SKM-1 (cell line): ENCODE results near the gene MOSPD3.
"Not testable (repeated sequence)": the region's sequence is repeated elsewhere in the genome, so short reads cannot be mapped to it uniquely, and the experiment has no call there.

Experiments used
- DNase-seq: peaks from one replicate; lab custom pipeline; 2025; ENCODE audit not compliant: unreplicated experiment; lab: John Stamatoyannopoulos, UW

Gene MOSPD3

GRCh38 chr7:100611983-100612729, at the start of gene MOSPD3:
TSS of gene MOSPD3 (plus strand) at chr7:100612540. CDS start at chr7:100612792, 252 bp downstream.
- peak; percentile 97 for DNase-seq

DNA sequence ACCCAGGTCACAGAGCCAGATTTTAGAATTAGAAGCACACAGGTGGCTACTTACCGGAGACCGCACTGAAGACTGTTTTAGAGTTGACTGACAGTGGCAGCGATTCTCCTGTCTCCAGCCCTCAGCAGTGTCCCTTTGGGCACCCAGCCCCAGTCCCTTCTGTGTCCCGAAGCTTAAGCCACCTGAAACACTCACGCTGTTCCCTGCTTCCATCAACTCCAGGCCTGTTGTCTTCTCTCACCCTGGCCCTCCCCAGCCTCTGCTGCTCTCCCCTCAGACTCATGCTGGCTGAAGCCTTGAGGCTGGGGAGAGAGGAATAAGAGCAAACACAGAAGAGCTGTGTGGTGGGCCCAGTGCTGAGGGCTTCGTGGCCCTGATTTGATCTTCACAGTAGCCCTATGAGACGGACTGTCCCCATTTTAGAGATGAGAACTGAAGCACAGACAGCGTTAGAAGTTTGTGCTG, 49.2 kb upstream of the MOSPD3 start:
- no peak for DNase-seq

DNA sequence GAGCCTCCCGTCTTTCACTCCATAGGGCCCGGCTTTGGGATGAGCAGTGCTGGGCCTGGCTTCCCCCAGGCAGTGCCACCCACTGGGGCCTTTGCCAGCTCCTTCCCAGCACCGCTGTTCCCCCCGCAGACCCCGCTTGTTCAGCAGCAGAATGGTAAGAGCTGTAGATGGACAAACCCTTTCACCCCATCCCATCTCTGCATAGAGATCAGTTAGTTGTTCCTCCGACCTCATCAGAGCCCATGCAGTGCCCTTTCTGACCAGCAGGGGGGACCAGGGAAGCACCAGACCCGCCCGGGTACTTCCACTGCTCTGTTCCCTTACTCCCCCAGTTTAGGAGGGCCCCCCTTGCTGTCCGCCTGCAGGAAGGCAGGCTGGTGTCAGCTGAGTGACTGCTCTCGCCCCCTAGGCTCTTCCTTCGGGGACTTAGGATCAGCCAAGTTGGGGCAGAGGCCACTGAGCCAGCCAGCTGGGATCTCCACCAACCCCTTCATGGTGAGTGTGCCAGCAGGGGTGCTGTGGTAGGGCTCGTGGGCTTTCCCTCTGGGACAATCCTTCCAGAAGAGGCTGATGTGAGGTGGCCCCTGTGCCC, 48.4 kb upstream of the MOSPD3 start:
- DNase-seq = peak; percentile 27

DNA sequence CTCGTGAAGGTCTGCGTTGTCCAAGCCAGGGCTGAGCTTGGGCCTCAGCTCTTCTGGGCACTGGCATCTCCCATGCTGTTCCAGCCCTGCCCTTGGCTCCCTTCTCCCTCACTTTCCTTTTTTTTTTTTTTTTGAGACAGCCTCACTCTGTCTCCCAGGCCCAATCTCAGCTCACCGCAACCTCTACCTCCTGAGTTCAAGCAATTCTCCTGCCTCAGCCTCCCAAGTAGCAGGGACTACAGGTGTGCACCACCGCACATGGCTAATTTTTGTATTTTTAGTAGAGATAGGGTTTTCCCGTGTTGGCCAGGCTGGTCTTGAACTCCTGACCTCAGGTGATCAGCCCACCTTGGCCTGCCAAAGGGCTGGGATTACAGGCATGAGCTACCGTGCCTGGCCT, 47.9 kb upstream of the MOSPD3 start:
- not testable (repeated sequence) for DNase-seq

DNA sequence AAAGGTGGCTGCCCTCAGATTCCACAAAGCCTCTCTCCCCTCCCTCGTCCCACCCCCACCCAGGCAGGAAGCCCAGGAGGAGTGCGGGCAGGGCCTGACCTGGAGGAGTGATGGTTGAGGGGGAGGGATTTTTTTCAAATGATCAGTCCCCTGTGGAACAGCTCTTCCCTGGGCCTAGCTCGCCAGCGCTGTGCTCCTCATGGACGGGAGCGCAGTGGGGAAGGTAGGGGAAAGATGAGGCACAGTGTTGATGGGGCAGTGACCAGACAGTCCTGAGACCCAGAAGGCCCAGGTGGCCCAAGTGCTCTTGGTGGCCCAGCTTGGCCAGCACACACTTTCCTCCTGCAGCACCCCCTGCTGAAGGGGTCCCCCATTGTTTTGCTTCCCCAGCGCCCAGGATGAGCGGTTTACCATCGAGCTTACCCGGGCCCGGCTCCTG, 47.2 kb upstream of the MOSPD3 start:
- DNase-seq = no peak

- DNase-seq = no peak
These were observed 46.3 kb upstream of the MOSPD3 start for GRCh38 chr7:100566018-100566531.

GRCh38 chr7:100567031-100567730, 45.2 kb upstream of the MOSPD3 start:
- DNase-seq = no peak

DNA sequence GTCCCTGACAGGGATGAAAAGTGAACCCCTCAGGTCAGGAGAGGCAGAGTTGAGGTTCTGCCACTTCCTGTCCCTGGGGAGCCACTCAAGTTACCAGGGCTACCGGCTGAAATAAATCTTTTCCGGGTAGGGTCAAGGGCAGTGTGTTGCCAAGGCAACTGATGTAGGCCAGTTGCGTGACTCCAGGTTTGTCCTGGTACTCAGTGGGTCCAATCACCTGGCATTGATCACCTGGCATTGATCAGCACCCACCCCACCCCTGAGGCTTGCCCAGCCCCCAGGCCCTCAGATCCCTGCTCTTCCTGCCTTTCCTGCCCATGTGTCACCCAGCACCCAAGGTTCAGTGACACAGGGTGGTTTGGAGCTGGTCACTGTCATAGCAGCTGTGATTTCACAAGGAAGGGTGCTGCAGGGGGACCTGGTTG, 44.6 kb upstream of the MOSPD3 start:
- no peak for DNase-seq

DNA sequence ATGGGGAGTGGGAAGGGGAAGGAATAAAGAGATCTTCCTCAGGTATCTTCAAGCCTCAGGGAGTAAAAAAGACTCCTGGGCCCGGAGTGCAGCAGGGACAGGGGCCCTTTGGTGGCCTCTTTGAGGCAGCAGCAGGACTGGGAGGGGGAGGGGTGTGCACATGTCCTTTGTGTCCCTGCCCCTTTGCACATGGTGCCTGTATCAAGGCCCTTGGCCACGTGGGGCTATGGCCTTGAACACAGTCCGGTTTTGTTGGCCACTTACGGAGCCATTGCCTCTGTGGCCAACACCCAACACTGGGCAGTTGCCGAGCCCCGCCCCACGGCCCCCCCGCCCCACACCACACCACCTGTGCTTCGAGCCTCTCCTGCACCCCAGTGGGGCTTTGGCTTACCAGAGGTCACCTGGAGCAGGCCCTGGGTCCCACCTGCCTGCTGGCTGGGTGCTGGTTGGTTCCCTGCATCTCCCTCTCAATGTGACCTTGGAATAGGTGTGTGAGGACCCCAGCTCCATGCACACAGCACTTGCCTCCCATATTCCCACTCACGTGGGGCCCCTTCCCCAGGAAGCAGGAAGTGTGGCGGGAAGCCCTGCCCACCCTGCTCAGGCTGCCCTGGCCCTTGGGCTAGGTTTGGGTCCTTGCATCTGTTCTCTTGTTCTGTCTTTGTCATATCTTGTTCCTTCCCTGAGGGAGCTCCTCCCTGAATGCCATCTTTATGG, 44.0 kb upstream of the MOSPD3 start:
- no peak for DNase-seq

DNA sequence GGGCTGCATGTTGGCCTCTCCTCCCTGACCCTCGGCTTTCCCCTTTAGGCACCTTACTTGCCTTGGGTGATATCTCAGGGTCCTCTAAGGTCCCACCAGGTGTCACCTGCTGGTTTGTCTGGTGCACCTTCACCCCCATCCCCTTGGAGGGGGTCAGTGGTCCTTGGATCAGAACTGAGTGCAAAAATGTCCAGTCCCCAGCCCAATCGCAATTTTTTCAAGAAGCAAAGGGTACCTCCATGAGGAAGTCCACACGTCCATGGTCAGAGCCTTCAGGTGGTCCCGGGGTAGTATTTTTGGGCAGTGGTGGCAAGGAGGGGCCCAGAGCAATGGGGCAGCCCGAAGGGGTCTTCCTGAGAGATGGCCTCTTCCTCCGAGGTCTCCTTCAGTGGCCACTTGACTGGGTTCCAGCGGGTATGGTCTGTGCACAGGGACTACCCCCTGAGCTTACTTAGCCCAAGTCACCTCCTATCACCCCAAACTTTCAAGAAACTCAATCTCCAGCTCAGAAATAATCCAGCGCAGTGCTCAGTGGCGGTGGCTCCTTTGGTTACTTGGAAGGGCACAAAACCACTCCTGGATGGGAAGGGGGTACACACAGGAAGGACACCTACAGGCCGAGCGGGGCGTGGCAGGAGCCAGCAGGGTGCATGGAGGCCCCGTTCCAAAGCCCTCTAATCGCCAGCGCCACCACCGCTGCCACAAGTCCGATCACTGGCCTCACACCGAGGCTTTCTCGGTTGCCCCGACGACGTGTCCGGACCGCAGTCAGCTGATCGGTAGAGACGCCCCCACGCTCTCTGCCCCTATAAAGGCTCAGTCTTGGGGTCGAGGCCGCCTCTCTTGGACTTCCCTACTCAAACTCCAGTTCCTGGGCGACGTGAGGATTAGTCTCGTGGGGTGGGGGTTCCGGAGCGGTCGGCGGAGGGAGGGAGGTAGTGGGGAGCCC, 43.2 kb upstream of the MOSPD3 start:
- DNase-seq = no peak

DNA sequence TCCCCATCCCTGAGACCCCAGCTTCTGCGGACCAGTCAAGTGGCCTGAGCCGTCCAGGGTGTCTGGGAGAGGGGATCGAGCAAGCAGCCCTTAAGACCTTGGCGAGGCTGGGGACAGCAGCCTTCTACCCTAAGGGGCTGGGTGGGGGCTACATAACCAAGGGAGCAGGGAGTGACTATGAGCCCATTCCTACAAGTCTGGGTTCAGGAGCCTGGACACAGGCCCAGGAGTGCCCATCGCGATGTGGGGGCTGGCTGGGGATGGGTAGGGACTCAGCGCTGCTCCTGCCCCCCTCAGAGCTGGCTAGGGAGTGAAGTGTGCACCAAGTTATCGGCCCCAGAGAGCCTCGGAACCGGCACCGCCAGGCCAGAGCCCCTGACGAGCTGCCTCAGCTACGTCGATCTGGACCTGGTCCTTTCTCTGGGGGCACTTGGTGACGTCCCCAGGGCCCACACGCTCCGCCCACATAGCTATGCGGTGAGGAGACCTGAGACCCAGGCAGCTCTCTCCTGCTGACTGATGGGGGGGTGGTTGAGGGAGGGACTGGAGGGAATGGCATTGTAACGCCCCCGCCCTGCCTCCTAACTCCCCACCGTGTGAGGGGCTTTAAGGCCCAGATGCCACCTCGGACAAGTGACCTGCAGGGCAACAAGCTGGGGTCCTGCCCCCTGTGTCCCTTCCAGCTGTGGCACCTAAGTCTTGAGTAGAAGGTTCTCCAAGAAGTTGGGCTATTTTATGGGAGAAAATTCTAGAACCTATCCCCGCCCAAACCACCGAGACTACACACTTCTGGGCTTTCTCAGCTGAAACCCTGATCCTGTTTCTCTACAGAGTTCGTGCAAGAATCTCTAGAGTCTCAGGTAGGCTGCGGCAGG, 41.1 kb upstream of the MOSPD3 start:
- DNase-seq = no peak

DNA sequence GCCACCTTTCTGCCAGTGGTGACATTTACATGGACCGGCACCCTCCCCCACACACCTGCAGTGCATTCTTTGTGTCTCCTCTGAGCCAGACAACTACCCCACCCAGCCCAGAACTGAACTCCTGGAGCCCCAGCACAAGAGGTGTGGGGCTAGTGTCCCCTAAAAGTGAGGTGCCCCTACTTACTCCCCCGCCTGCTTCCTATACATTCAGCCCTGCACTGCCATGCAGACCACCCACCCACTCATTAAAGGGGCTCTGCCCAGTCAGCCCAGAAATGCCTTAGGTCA, 40.6 kb upstream of the MOSPD3 start:
- no peak for DNase-seq

DNA sequence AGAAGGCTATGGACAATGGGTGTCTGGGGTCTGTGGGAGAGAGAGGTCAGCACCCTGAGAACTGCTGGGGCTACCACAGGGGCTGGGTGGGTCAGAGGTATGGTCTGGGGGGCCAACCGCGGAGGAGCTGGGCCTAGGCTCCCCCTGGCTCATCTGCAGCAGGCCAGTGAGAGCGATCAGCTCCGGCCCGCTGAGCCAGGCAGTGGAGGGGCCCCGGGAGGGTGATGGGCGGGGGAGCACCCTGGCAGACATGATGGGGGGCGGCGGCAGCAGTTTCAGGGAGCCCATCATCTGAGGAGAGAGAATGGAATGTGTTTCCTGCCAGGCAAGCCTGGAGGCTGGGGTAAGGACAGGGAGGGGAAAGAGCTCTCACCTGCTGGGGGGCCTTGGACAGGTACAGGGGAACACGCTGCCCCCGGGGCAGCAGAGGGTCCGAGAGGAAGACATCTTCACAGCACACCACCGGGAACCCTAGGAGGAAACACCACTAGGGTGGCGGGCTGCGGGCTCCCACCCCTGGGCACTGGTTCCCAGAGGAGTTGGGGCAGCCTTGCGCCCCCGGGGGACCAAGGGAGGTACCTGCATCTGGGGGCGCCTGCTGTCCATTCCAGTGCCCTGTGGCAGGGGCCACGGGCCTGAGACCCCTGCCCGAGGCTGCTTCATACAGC, 39.9 kb upstream of the MOSPD3 start:
- no peak for DNase-seq

DNA sequence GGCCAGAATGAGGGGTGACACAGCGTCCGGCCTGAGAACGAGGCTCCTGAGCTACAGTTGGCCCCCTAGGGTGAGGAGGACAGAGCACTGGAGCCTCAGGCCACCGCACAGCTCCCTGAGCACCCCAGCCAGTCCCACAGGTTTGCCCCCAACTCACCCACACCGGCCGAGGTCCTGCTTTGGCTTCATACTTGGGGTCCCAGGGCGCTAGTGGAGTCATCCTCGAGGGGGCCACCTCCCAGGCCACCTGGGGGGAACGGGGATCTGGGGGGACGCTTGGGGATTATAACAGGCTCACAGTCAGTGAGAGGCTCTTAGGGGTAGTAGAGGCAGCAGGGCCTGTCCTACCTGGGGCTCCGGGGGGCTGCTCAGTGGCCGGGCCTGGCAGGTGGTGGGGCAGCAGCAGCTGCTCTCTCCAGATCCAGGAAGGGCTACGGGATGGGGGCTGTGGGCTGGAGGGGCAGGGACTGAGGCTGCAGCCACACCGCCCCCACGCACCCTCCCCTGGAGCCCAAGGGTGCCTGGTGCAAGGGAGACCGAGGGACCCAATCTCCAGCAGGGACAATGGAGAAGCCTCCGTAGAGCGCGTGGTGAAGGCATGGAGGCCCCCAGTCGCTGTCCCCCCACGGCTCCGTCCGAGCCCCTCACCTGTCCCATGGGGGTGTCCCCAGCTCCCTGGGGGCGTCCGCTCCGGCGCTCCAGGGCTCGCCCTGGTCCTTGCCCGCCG, 39.2 kb upstream of the MOSPD3 start:
- DNase-seq = no peak

DNA sequence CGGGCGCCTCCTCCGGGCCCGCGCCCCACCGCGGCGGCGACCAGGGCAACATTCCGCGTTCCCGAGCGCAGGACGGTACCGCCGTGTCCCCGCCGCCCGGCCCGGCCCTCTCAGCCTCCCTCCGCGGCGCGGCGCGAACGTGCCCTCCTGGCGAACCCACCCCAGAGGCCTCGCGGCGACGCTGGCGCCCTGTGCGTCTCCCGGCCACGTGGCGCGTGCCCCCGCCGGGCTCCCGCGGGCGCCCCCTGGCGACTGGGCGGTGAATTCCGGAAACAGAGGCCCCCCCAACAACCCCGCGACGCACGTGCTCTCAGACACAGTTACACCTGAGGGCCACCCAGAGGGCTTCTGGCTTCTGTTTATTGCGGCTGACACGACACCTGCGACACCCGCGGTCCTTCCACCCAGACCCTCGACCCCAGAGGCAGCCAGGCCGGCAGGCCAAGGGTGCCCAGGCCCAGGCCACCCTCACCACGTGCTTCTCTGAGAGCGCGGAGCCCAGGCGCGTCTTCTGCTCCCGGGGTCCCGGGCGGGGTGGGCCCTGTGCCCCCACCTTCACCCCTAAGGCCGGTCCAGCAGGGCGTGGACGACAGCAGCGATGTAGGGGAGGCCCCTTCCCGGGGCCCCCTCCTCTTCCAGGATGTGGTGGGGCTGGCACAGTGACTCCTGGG, 38.5 kb upstream of the MOSPD3 start, which contains the start of gene SAP25:
Gene SAP25 (minus strand): TSS at position 210 of the 671 bp plus-strand sequence. CDS start 158 bp downstream, at position 52.
- no peak for DNase-seq

DNA sequence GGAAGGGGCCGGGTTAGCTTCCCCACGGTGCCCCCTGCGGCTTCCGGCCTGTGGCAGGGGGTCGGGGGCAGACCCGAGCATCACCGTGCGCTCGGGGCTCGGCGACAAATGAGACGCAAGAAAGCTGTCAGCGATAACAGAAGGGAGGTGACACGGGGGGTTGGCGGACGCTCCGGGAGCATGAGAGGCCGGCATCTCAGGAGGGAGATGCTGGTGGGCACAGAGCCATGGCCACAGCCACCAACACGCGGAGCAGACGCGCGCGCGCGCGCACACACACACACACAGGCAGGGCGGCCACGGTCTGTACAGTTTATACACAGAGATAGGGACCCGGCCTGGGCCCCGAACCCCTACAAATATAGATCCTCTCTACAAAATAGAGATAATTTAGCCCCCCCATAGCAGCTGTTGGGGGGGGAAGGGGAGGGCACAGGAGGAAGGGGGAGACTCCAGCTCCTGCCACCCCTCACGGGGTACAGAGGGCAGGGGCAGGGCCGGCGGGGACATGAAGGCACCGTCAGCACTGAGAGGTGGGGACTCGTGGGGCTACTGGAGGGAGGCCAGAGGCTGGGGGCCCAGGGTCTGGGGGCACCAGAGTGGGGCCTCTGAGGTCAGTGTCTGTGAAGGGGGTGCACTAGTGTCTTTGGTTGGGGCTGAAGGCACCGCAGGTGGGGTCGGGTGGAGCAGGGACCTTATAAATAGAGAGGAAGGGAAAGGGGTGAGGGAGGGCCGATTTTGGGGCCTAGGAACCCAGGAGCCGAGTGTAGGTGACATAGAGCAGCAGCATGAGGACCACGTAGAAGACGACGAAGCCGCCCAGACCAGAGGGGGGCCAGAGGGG, 37.8 kb upstream of the MOSPD3 start:
- no peak for DNase-seq
